22Rv1 (cell line): ENCODE data around the gene OGG1.
A peak's percentile ranks its signal among the peaks of the same experiment; 100 is the strongest.

Source experiments
- ZFX ChIP-seq: fragments of 450-650 bp; IDR thresholded peaks from 2 replicates; pipeline ENCODE4 v1.6.1; 2017; ENCODE audit warnings: antibody characterized with exemption, borderline replicate concordance
- TF ChIP-seq, protein P1 (sequence below): fragments of 450-650 bp; IDR thresholded peaks from 2 replicates; pipeline ENCODE4 v1.5.1; 2017; ENCODE audit warnings: mild to moderate bottlenecking

DNA sequence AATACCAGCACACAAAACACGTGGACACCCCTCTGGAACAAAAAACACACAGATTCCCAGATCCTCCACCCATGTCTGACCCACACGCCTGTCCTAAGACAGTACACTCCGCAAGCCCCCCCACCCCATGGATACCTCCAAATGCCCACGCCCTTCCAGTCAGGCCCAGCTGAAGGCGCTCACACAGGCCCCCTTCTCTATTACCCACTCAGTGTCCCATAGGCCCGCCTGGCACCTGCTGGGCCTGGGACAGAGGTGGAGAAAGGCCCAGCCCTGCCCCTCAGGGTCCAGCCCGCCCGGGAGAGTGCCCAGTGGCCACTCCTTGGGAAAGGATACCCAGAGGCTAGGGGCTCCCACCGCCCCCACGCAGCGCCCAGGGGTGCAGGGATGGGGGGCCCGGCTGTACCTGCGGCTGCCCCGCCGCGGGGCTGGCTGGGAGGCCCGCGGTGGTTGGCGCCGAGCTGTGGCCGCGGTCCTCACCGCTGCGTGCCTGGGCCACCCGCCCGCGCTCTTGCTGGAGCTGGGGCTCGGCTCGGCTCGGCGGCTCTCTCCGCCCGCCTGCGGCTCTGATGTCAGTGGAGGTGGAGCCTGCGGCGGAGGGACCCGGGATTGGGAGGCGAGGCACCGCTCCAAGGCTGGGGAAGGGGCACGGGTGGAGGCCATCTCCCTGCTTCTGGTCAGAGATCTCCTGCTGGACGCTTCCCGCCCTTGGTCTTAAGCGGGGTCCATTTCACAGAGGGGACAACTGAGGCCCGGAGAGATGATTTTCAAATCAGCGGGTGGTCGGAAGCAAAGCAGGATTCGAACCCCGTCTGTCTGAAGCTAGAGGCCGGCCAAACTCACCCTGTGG lies 19.9 kb downstream of the OGG1 start, which contains the start of gene CAMK1:
- TF ChIP-seq, protein P1, sequence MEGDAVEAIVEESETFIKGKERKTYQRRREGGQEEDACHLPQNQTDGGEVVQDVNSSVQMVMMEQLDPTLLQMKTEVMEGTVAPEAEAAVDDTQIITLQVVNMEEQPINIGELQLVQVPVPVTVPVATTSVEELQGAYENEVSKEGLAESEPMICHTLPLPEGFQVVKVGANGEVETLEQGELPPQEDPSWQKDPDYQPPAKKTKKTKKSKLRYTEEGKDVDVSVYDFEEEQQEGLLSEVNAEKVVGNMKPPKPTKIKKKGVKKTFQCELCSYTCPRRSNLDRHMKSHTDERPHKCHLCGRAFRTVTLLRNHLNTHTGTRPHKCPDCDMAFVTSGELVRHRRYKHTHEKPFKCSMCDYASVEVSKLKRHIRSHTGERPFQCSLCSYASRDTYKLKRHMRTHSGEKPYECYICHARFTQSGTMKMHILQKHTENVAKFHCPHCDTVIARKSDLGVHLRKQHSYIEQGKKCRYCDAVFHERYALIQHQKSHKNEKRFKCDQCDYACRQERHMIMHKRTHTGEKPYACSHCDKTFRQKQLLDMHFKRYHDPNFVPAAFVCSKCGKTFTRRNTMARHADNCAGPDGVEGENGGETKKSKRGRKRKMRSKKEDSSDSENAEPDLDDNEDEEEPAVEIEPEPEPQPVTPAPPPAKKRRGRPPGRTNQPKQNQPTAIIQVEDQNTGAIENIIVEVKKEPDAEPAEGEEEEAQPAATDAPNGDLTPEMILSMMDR, result peak; percentile 15; the same call in 1 of the 2 replicates
- no peak for TF ChIP-seq ZFX
